HK-2 (cell line): ENCODE results near the gene CDC45.

Source experiments
- DNase-seq: peaks from one replicate; pipeline ENCODE4 v3.0.0-alpha.2; 2018; ENCODE audit not compliant: unreplicated experiment

CDC45 gene

GRCh38 chr22:19496324-19496630 lies 16.6 kb downstream of the CDC45 start:
- no peak for DNase-seq

GRCh38 chr22:19497245-19497644 lies 17.5 kb downstream of the CDC45 start:
- no peak for DNase-seq

- no peak for DNase-seq
Observed at GRCh38 chr22:19498154-19498865, 18.6 kb downstream of the CDC45 start.

- DNase-seq: no peak
Observed at GRCh38 chr22:19498866-19499190, 19.1 kb downstream of the CDC45 start.

- DNase-seq: no peak
Observed at GRCh38 chr22:19499236-19499879, 19.6 kb downstream of the CDC45 start.

- no peak for DNase-seq
Observed at GRCh38 chr22:19499880-19500242, 20.1 kb downstream of the CDC45 start.

DNA sequence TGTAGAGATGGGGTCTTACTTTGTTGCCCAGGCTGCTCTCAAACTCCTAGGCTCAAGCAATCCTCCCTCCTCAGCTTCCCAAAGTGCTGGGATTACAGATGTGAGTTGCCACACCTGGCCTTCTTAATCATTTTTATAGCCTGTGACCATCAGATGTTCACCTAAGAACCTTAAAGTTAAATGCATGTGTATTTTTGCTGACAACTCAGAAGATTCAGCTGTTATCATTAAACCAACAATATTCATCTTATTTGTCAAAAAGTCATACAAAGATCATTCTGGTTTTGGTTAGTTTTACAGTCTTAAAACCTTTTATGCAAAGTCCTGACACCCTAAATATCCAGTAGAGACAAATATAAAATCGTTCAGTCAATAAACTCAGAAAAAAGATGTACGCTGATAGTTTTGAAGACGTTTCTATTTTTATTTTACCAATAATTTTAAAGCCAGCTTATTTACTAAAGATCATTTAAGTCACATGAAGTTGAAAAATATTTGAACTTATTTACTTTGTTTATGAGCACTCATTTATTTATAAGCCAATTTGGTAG lies 22.3 kb downstream of the CDC45 start:
- DNase-seq: no peak

- no peak for DNase-seq
Observed at GRCh38 chr22:19503367-19503766, 23.6 kb downstream of the CDC45 start.

DNA sequence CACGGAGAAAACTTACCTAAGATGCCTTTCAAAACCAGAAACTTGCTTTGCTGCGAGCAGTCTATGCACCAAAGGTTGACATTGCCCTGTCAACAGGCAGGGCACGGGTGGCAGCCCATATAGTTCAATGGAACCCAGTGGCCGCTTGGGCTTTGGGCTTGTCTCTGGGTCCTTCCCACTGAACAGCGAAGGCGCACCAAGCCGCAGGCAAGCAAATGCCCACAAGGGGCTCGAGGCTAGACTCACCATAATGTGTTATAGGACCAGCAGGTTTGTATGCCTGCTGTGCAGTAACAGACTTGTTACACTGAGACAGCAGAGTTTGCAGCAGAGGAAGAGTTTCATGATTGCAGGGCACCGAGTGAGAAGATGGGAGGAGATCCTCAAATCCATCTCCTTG lies 24.1 kb downstream of the CDC45 start:
- no peak for DNase-seq

DNA sequence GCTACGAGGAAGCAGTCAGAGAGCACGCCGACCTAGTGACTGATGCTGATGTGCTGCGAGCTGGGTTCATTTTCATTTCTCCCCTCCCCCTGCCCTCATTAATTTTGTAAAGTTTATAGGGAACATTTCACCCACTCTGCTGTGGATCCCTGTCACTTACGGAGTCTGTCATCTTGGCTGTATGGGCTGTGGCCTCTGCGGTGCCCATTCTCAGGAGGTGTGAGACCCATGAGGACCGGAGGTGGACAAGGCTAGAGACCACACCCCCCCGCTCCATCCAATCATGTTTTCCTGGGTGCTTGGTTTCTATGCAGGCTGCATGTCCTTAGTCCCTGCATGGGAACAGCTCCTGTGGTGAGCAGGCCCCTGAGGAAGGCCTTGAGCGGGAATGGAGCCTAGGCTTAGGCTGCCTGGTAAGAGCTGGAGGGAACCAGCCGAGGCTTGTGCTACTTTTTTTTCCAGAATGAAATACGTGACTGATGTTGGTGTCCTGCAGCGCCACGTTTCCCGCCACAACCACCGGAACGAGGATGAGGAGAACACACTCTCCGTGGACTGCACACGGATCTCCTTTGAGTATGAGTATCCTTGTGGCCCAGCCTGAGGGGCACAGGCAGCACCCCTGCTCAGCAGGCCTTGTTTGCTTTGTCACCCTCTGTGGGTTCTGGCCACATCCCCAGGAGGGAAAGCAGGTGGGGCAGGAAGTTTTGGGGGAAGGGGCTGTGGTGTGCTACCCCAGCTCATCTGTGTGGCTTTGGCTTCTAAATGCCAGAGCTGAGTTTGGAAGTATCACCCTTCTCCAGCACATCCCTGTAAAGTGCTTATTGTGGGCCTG lies 25.4 kb downstream of the CDC45 start:
- DNase-seq: no peak

DNA sequence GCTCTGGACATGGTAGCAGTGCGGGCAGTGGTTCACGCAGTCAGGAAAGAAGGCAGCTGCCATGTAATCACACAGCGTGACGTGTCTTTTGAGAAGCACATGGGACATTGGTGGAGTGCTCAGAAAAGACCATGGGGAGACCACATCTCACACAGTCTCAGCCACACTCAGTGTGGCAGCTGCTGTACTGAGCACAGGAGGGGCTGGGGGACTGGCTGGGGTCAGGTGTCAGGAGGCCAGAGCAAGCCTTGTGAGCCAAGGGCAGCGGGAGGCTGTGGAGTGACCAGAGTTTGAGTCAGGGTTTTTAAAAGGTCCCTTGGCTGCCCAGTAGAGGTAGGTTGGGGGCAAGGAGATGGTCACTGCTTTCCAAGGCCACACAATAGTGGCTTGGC lies 26.0 kb downstream of the CDC45 start:
- DNase-seq: no peak

GRCh38 chr22:19506212-19506611 lies 26.5 kb downstream of the CDC45 start:
- DNase-seq: no peak

DNA sequence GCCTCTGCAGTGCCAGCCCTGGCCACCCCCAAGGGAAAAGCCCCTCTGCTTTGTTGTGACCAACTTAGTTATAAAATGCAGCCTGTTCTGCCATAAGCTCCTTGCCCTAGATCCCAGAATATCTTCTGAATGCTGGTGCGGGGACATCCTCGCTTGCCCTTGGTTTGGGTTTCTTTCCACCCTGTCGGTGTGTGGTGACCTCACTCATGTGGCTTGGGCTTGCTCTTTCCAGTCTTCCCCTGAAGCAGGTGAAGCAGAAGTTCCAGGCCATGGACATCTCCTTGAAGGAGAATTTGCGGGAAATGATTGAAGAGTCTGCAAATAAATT lies 27.8 kb downstream of the CDC45 start:
- no peak for DNase-seq

DNA sequence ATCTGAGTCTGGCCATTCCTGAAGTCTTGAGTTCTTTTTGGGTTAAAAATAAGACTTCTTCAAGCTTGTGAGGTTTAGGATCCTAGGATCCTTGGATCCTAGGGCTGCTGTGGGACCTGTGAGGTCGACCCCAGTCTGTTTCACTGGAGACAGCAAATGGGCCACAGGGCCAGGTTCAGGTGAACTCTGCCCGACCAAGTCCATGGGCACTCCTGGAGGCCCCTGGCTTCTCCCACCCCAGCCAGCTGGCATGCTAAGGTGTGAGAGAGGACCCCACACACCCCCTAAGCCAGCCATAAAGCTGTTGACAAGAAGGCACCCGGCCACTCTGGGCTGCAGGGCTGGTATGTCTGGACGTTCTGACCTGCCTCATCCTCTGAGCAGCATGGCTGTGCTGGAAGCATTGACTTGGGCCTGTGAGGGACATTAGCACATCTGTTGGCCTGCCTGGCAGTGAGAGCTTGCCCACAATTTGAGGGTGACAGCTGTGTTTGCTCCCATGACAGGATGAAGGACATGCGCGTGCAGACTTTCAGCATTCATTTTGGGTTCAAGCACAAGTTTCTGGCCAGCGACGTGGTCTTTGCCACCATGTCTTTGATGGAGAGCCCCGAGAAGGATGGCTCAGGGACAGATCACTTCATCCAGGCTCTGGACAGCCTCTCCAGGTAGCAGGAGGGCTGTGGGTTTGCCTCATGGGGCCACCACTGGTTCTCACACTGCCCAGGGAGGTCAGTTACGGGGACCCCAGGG lies 28.5 kb downstream of the CDC45 start:
- no peak for DNase-seq

- DNase-seq: no peak
Observed at GRCh38 chr22:19509191-19509590, 29.5 kb downstream of the CDC45 start.

DNA sequence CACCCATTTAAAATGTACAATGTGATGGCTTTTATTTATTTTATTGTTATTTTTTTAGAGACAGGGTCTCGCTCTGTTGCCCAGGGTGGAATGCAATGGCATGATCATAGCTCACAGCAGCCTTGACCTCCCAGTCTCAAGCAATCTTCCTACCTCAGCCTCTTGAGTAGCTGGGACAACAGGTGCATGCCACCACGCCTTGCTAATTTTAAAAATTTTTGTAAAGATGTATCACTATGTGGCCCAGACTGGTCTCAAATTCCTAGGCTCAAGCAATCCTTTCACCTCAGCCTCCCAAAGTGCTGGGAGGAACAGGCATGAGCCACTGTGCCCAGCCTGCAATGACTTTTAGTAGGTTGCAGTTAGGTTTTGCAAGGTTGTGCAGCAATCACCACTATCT lies 30.2 kb downstream of the CDC45 start:
- DNase-seq: no peak

DNA sequence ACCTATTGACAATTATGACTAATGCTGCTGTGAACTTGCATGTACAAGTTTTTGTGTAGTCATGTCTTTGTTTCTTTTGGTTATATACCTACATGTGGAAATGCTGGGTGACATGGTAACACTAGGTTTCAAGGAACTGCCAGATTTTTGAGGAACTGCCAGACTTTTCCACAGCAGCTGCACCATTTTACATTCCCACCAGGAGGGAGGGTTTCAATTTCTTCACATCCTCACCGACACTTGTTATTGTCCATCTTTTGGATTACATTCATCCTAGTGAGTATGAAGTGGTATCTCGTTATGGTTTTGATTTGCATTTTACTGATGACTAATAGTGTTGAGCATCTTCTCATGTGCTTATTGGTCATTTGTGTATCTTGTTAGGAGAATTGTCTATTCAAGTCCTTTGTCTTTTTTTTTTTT lies 31.2 kb downstream of the CDC45 start:
- DNase-seq: no peak

DNA sequence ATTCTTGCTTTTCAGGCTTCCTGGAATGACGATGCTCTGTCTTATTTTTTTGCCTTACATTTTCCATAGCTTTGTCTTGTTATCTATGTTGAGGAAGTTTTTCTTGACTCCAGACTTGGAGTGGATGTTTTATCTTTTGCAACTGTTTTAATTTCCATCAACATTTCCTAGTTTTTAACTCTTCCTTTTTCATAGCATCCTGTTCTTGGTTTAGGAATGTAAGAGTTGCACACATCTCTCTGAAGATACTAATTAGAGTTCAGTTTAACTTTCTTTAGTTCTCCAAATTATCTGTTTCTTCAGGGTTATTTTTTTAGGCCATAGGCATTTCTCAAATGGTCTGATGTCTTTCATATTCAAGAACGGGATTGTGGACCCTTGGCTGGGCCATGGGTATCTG lies 34.1 kb downstream of the CDC45 start:
- no peak for DNase-seq

DNA sequence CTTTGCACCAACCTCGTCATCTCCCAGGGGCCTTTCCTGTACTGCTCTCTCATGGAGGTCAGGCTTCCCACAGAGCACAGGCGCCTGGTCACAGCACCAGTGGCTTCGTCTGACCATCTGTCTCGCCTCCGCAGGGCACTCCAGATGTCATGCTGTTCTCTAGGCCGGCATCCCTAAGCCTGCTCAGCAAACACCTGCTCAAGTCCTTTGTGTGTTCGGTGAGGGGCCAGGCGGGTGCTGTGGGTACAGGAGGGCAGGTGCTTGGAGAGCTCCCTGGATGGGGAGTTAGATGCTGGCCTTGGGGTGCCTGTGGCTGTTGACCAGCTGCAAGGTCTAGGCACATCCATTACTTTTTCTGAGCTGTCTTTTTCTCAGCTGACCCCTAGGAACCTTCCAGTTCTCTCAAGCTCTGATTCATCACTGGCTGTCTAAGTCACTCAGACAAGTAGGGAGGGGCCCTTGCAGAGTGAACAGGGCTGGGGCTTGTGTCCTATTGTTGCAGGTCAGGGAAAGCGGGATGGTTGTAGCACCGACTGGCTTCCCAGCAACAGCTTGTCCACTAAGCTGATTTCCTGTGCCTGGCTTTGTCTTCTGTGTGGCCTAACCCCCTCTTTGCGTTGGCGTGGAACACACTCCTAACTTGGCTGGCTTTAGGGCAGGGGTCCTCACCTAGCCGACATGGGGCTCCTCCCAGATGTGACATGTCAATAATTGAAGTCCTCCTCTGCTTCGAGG lies 35.3 kb downstream of the CDC45 start:
- no peak for DNase-seq

GRCh38 chr22:19515654-19516377 lies 36.1 kb downstream of the CDC45 start:
- no peak for DNase-seq
